Measurements from ENCODE around the gene SLCO3A1. TPM values are rescaled to one million over a fixed set of nuclear protein-coding genes. Genes with fewer than 3 reads are reported as not detected.

SLCO3A1 gene
- total RNA-seq, 1 experiment from 2014 or later = 1.4 TPM

DNA sequence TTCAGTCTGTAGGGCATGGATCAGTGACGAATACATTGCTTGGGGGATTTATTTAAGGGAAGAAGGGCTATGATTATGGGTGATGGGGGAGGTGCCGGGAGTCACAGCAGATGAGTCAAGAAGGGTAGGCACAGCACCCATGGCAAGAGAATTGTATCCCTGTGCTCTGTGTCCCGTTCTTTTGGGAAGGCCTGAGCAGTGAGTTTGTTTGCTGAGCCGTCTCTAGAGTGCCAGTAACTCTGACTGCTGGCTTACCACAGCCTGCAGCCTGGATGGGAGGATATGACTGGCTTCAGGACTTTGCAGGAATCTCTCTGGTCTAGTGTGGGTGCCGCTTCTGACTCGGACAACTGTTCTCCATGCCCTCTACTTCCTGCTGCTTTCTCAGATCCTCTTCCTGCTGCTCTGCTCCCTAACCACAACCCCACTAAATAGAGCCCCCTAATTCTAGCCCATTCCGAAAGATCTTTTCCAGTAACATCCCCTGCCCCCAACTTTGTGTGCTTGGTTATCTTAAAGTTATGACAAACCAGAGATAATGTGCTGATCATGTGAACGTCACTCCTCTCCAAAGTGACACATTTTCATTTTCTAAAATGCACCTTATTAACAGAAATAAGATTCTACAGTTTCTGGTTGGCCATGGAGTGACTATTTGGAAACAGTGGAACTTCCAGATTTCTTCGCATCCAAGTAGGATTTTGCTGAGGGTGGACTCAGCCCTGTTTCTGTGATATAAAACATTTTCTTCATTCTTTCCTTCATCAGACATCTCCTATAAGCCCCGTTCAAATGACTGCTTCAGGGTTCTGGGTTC lies 239.0 kb downstream of the SLCO3A1 start:
- DNase-seq = no peak
- Histone ChIP-seq H3K36me3 (replicated peaks; ENCODE audit: control insufficient read depth, insufficient read depth, low read length) (no peaks in the 10 kb centered on the region), H3K27me3 (ENCODE audit: control insufficient read depth, insufficient read depth, low read length) (no peaks in the 10 kb centered on the region), H3K4me3 (ENCODE audit: insufficient read depth, low read depth, low read length) (no peak overlapping the region)

DNA sequence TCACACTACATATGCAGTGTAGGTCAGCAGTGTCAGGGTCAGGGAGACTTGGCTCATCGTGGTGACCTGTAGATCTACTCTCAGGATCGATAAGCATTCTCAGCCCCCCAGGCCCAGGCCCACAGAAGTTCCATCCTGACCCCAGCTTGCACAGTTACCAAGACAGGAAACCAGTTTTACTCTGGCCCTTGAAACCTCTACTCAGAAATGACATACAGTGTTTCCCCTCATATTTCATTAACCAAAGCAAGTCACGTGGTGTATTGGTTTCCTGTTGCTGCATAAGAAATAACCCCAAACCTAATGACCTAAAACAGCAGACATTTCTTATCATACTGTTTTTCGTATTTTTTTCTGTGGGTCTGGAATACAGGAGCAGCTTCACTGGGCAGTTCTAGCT lies 242.2 kb downstream of the SLCO3A1 start:
- Histone ChIP-seq H3K36me3 (replicated peaks; ENCODE audit: control insufficient read depth, insufficient read depth, low read length) (no peaks in the 10 kb centered on the region), H3K4me3 (ENCODE audit: insufficient read depth, low read depth, low read length) (no peak overlapping the region), H3K27me3 (ENCODE audit: control insufficient read depth, insufficient read depth, low read length) (no peaks in the 10 kb centered on the region)
- DNase-seq = no peak

DNA sequence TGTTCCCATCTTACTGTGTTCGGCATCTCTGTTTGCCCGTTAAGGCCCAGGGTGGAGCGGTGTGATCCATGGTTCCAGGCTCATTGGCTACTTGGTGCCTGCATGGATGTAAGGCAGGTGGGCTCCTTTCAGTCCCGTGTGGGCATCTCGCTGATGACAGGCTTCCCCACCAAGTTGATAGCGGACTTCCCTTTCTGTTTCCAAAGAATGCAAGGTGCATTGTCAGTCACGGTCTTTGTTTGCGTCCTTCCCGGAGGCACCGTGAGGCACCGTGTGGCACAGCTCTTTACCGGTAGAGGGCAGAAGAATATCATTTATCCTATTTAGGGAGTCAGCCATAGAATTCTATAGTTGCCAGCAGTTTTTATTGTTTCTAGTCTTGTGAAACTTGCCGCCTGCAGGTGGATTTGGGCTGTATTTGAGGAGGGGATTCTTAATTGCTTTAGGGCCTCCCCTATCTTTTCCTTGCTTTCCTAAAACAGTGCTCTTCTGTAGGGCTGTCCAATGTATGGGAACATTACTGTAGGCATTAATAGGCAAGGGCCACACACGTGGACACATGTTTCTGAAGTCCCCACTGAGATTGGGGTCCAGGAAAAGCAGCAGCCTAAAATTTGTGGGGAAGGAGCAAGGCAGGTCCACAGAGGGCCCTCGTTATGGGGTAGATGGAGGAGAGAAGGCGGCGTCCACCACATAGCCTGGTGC lies 244.1 kb downstream of the SLCO3A1 start:
- Histone ChIP-seq H3K36me3 (replicated peaks; ENCODE audit: control insufficient read depth, insufficient read depth, low read length) (no peaks in the 10 kb centered on the region), H3K27me3 (ENCODE audit: control insufficient read depth, insufficient read depth, low read length) (no peaks in the 10 kb centered on the region), H3K4me3 (ENCODE audit: insufficient read depth, low read depth, low read length) (no peak overlapping the region)
- peak; percentile 78 for DNase-seq

DNA sequence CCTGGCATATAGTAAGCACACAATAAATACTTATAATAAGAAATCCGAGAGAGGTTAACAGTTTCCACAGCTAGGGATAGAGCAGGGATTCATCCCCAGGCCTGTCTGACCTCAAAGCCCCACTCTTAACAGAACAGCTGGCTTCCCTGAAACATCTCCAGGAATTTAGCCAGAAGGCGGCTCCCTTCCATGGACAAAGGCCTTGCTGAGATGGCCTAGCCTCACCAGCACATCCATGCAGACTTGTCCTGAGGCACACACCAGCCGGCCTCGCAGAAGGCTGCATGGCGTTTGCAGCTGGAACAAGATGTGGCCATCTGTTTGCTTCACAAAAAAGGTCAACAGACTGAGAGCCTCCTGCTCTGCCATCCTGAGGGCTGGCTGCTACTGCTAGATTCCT lies 245.4 kb downstream of the SLCO3A1 start:
- peak; percentile 52 for DNase-seq
- Histone ChIP-seq H3K27me3 (ENCODE audit: control insufficient read depth, insufficient read depth, low read length) (no peaks in the 10 kb centered on the region), H3K36me3 (replicated peaks; ENCODE audit: control insufficient read depth, insufficient read depth, low read length) (no peaks in the 10 kb centered on the region), H3K4me3 (ENCODE audit: insufficient read depth, low read depth, low read length) (no peak overlapping the region)

DNA sequence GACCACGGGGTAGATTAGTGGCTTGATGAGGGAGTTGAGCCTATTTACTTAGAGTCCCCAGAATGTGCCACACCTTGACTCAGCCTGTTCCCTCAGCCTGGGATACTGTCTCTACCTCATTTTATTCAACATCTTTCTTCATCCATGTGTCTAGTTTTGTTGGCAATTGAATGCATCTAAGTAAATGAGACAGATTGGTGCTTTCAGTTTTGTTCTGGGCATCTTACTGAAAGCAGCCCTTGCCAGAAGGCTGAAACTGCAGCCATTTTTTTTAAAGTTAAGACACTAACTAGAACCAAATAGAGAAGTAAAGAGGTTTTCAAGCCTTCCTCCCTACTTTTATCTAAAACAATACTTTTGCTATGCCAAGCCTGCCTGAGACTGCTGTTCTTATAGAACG lies 246.8 kb downstream of the SLCO3A1 start:
- H3K27me3 ChIP-seq (ENCODE audit: control insufficient read depth, insufficient read depth, low read length) = no peaks in the 10 kb centered on the region
- no peak overlapping the region for H3K4me3 ChIP-seq (ENCODE audit: insufficient read depth, low read depth, low read length)
- no peaks in the 10 kb centered on the region for H3K36me3 ChIP-seq (replicated peaks; ENCODE audit: control insufficient read depth, insufficient read depth, low read length)
- DNase-seq = no peak

DNA sequence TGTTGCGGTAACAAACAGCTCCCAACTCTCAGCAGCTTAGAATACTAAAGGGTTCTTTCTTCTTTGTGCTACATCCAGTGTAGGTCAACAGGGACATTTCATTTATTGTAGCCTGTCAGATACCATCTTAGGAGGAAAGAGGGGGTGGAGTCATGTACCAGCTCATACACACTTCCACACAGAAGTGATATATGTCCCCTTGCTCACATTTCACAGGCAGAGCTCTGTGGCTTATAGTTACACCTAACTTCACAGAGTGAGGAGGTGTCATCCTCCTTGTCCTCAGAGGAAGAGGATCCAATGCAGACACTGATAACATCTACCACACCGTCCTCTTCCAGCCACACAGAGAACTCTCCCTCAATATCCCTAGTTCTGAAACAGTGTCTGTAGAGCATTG lies 247.2 kb downstream of the SLCO3A1 start:
- no peak for DNase-seq
- H3K36me3 ChIP-seq (replicated peaks; ENCODE audit: control insufficient read depth, insufficient read depth, low read length) = no peaks in the 10 kb centered on the region
- H3K27me3 ChIP-seq (ENCODE audit: control insufficient read depth, insufficient read depth, low read length) = no peaks in the 10 kb centered on the region
- no peak overlapping the region for H3K4me3 ChIP-seq (ENCODE audit: insufficient read depth, low read depth, low read length)

DNA sequence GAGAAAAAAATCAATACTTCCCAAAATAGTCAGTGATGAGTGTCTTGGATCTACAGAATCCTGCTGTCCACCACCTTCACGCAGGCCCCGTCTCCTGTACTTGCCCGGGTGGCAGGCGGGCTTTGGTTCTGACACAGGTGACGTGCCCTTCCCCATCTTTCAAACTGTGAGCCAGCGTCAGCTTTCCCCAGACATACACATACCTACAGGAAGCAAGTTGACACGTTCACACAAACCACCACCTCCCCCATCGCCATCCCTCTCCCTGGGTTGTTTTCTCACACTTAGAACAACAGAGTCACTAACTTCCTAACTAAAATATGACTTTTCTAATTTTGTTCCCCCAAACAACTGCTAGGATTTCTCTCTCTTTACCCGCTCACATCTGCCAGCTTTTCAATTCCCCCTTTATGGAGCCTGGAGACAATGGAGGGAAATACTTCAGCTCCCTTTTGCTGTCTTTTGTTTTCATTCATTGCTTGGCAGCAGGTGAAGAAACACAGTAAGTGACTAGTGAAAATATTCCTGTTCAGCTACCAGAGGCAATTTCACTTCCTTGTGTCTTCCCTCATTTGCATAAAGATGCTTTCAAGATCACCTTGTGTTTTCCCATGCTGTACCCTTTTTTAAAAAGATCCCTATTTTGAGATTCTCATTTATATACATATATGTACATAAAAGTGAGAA lies 248.3 kb downstream of the SLCO3A1 start:
- Histone ChIP-seq H3K27me3 (ENCODE audit: control insufficient read depth, insufficient read depth, low read length) (no peaks in the 10 kb centered on the region), H3K4me3 (ENCODE audit: insufficient read depth, low read depth, low read length) (no peak overlapping the region)
- no peak for DNase-seq

DNA sequence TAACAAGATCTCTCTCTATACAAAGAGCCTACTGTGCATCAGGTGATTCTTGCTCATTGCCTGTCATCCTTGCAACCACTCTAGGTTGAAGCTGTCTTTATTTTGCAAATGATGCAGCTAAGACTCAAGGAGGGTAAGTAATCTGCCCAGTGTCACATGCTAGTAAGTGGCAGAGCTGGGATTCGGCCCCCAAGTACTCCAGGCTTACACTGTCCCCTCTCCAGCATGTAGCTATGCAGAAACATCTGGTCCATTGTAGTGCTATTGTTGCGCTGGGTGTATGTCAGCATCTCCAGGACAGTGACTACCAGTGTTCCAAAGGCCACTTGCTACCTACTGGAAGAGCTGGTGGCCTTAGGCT lies 248.9 kb downstream of the SLCO3A1 start:
- H3K36me3 ChIP-seq (replicated peaks; ENCODE audit: control insufficient read depth, insufficient read depth, low read length) = no peaks in the 10 kb centered on the region
- no peak overlapping the region for H3K4me3 ChIP-seq (ENCODE audit: insufficient read depth, low read depth, low read length)
- H3K27me3 ChIP-seq (ENCODE audit: control insufficient read depth, insufficient read depth, low read length) = no peaks in the 10 kb centered on the region
- DNase-seq = no peak

More for the DNA sequence above, 248.3 kb downstream of the SLCO3A1 start:
- H3K36me3 ChIP-seq (replicated peaks; ENCODE audit: control insufficient read depth, insufficient read depth, low read length) = no peaks in the 10 kb centered on the region

DNA sequence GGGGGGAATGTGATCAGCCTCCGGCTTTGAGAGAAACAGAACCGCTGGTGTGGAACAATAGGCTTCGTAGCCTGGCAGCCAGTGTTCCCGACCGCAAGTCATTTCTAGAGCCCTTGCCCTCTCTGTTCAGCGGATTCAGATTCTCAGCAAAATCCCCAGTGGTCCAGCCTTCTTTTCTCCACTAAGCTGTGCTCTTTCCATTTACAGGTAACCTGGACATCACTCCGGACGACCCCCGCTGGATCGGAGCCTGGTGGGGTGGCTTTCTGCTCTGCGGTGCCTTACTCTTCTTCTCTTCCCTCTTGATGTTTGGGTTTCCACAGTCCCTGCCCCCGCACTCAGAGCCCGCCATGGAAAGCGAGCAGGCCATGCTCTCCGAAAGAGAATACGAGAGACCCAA lies 250.6 kb downstream of the SLCO3A1 start:
- Histone ChIP-seq H3K27me3 (ENCODE audit: control insufficient read depth, insufficient read depth, low read length) (no peaks in the 10 kb centered on the region), H3K4me3 (ENCODE audit: insufficient read depth, low read depth, low read length) (no peak overlapping the region), H3K36me3 (replicated peaks; ENCODE audit: control insufficient read depth, insufficient read depth, low read length) (no peaks in the 10 kb centered on the region)
- DNase-seq = no peak

DNA sequence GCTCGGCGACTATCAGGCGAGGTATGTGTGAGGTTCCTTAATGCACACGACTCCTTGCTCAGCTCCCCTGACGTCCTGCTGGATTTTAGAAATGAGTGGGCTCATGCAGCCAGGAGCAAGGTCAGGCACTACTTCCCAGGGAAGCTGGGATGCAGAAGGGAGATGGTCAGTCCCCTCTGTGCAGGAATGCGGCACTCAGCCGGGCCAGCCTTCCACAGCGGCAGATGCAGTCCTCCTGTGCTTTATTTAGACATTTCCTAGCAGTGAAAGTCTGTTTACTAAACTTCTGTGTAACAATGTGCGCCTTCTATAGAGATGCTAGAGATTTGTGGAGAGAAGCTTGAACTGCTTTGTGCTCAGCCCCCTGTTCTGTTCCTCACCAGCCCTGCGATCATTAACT lies 252.1 kb downstream of the SLCO3A1 start:
- Histone ChIP-seq H3K36me3 (replicated peaks; ENCODE audit: control insufficient read depth, insufficient read depth, low read length) (no peaks in the 10 kb centered on the region), H3K4me3 (ENCODE audit: insufficient read depth, low read depth, low read length) (no peak overlapping the region), H3K27me3 (ENCODE audit: control insufficient read depth, insufficient read depth, low read length) (no peaks in the 10 kb centered on the region)
- DNase-seq = no peak

DNA sequence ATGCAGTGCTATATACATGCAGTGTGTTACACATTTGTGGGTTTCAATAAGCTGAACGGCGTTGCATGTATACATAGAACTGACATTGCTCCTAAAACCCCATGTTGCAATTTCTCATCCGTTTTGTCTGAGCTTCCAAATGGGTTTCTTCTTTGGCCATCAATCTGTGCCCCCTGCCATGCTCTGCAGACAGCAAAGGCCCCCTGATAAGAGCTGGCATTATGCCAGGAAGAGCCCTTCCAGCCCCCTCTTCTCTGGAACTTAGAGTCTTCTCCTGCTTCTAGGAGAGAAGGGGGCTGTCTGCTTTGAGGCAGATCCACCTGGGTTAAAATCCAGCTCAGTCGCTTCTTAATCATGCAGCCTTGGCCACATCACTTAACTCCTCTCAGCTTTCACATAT lies 254.0 kb downstream of the SLCO3A1 start:
- no peak overlapping the region for H3K4me3 ChIP-seq (ENCODE audit: insufficient read depth, low read depth, low read length)
- H3K36me3 ChIP-seq (replicated peaks; ENCODE audit: control insufficient read depth, insufficient read depth, low read length) = no peaks in the 10 kb centered on the region
- H3K27me3 ChIP-seq (ENCODE audit: control insufficient read depth, insufficient read depth, low read length) = no peaks in the 10 kb centered on the region
- no peak for DNase-seq

DNA sequence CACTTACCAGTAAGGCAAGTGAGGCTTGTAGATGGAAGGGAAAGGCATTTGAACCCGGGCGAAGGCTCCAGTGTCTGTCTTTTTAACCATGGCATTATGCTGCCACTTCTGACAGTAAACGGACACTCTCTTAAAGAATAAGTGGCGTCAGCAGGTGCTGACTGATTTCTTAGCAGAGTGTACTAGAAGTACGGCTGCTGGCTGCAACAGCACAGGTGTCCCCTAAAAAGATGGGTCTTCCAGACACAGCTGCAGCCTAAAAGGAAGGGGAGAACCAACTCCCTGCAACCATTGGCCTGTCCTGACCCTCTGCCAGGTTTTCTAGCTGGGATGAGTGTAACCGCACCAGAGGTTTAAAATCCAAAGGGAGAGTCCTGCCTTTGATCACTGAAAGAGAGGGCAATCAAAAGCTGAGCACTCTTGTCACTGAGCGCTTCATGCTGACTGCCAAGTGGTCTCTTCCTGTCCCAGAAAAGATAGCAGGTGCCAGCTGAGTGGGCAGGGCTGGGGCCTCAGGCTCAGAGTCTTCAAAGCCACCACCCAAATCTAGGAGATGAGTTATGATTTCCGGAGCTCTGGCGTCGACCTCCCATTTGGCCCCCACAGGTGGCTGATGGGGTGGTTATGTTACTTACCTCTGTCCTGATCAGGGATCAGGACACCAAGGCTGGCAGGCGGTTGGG lies 255.8 kb downstream of the SLCO3A1 start:
- no peaks in the 10 kb centered on the region for H3K36me3 ChIP-seq (replicated peaks; ENCODE audit: control insufficient read depth, insufficient read depth, low read length)
- DNase-seq = no peak
- H3K27me3 ChIP-seq (ENCODE audit: control insufficient read depth, insufficient read depth, low read length) = no peaks in the 10 kb centered on the region; the same call in 1 of the 2 replicates

DNA sequence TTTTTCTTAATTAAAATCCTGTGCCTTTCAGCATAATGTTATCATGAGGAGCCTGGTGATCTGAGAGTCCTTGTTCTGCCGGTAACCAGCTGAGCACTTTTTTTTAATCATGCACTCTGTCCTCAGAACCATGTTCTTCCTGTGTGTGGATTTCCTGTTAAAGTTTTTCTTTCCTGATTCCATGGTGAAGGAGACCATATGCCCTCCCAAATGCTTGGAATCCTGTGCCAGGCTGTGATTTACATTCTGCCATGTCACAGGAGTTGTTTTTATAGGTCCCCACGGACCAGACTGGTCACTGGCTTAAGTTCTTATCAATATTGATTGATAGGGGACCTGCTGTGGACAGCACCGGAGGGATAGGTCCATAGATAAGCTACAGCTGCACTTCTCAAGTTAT lies 257.8 kb downstream of the SLCO3A1 start:
- Histone ChIP-seq H3K36me3 (replicated peaks; ENCODE audit: control insufficient read depth, insufficient read depth, low read length) (no peaks in the 10 kb centered on the region), H3K4me3 (ENCODE audit: insufficient read depth, low read depth, low read length) (no peak overlapping the region), H3K27me3 (ENCODE audit: control insufficient read depth, insufficient read depth, low read length) (peaks cover 2% of the 10 kb centered on the region)
- no peak for DNase-seq

More for the DNA sequence above, 255.8 kb downstream of the SLCO3A1 start:
- H3K4me3 ChIP-seq (ENCODE audit: insufficient read depth, low read depth, low read length) = no peak overlapping the region

DNA sequence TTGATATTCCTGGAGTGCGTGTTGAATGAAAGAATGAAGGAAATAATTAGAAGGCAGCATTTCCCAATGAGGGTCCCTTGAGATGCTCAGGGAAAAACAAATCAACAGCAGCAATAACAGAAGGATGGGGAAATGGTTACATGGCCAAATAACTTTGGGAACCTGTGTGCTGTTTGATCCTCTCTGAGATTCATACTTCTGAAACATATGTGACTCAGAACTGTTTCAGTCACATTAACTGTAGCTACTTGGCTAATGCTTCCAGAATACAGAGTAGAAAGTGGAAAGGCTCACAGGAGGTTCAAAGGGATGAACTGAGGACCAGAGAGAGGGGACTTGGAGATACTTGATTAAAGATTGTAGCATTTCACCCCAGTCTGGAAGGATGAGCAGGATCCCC lies 258.2 kb downstream of the SLCO3A1 start:
- H3K4me3 ChIP-seq (ENCODE audit: insufficient read depth, low read depth, low read length) = no peak overlapping the region
- no peak for DNase-seq
- peaks cover 2% of the 10 kb centered on the region for H3K27me3 ChIP-seq (ENCODE audit: control insufficient read depth, insufficient read depth, low read length)
- H3K36me3 ChIP-seq (replicated peaks; ENCODE audit: control insufficient read depth, insufficient read depth, low read length) = no peaks in the 10 kb centered on the region
